GM08714 (cell line): ENCODE results near the gene PBRM1.

ENCODE experiments used
- H3K4me3 ChIP-seq: fragments of 200-500 bp; sonication (Bioruptor generic); 2 replicates; pipeline ENCODE4 v1.5.1; 2014; ENCODE audit warnings: mild to moderate bottlenecking, low read length, inconsistent platforms
- ZNF274 ChIP-seq: IDR thresholded peaks from 2 replicates; pipeline ENCODE4 v1.6.1; 2012; ENCODE audit warnings: mild to moderate bottlenecking, low read depth, low read length

Gene PBRM1

DNA sequence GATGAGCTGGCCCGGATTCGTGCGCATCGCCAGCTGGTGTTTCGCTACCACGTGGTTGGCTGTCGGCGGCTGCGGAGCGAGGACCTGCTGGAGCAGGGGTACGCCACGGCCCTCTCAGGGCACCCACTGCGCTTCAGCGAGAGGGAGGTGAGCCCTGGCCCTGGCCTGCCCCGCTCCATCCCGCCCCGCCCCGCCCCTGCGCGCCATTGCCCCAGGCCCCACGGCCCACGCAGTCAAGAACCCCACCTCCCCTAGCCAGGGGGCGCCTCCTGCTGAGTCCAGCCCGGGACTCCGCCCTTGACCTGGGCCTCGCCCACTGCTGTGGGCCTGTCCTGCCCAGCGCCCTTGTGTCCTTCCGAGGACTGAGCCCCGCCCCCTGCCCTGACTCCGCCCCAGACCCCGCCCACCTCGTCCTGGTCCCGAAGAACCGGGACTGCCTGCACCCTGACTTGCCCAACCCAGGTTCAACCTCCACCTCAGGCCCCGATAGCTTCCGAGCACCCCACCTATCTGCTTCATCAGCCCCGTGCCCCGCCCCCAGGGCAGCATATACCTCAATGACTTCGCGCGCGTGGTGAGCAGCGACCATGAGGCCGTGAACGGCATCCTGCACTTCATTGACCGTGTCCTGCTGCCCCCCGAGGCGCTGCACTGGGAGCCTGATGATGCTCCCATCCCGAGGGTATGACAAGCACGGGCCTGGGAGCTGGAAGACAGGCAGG, 166.8 kb downstream of the PBRM1 start:
- no peak for TF ChIP-seq ZNF274
- no peak overlapping the region for H3K4me3 ChIP-seq

DNA sequence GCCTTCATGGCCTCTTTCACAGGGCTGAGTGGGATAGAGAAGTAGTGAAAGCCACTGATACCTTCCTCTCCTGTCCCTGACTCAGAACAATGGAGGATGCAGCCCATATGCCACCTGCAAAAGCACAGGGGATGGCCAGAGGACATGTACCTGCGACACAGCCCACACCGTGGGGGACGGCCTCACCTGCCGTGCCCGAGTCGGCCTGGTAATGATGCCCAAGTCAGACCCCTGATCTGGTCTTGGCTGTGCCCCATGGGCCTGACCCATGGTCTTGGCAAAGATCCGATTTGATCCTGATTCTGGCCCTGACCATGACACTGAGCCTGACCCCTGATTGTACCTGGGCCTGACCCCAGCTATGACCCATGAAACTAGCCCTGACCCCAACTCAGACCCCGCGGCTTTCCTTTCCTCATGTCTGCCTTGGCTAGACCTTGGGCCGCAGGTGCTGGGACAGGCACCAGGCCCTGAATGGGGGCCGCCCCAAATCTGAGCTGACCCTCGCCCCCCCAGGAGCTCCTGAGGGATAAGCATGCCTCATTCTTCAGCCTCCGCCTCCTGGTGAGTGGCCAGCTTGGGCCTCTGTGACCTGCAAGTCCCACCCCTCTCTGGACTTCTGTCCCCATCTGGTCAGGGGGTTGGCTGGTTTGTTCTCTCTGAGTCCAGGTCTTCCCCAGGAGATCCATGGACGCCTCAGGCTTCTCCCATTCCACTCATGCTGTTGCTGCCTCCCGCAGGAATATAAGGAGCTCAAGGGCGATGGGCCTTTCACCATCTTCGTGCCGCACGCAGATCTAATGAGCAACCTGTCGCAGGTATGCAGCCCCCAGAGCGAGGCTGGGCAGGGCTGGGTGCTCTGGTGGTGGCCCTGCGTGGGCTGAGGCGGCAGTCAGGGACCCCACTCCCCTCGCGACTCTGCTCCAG, 167.7 kb downstream of the PBRM1 start:
- no peak for TF ChIP-seq ZNF274
- H3K4me3 ChIP-seq: no peak overlapping the region

DNA sequence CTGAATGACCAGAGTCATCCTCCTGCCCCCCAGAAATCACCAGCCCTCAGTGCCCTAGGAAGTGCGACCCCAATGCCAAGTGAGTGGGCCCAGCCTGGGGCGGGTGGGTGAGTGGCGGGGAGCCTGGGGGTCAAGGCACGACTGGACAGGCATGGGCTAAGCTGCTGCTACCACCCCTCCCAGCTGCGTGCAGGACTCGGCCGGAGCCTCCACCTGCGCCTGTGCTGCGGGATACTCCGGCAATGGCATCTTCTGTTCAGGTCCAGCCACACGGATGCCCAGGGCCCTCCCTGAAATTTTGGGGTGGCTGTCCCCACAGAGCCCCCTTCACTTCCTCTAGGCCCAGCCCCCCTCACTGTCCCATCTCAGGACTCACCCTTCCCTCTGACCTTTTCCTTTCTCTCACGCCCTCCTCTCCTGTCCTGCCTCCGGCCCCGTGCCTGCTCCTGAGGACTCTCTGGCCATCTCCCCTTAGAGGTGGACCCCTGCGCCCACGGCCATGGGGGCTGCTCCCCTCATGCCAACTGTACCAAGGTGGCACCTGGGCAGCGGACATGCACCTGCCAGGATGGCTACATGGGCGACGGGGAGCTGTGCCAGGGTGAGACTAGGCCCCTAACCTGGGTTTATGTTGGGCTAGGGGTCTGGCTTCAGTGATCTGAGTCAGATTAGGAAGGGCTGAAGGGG, 169.1 kb downstream of the PBRM1 start:
- no peak for TF ChIP-seq ZNF274
- no peak overlapping the region for H3K4me3 ChIP-seq

DNA sequence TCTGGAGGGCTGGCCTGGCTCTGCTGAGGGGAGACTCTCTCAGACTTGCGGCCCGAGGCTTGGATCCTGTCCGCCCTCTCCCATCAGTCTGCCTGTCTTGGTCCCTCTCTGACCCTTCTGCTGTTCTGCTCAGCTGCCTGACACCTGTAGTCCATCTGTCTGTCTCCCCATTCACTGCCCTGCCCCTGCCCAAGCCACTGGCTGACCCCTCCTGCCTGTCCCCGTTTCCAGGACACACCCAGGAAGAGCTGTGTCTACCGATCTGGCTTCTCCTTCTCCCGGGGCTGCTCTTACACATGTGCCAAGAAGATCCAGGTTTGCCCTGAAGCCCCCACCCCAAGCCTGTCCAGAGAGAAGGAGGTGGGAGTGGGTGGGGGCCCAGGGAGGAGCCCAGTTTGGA, 170.5 kb downstream of the PBRM1 start:
- no peak for TF ChIP-seq ZNF274
- no peak overlapping the region for H3K4me3 ChIP-seq

DNA sequence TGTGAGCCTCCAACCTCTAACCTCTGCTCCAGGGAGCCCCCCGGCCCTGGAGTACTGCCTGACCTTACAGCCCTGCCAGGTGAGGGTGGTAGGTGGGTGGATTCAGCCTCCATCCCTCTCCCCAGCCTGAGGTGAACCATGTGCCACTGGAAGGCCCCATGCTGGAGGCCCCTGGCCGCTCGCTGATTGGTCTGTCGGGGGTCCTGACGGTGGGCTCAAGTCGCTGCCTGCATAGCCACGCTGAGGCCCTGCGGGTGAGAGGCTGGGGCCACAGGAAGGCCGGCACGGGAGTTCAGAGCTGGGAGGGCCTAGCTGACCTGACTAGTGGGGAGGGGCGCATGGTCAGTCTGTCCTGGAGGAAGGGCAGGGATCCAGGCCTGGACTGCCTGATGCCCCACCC, 171.1 kb downstream of the PBRM1 start:
- TF ChIP-seq ZNF274: no peak
- no peak overlapping the region for H3K4me3 ChIP-seq

DNA sequence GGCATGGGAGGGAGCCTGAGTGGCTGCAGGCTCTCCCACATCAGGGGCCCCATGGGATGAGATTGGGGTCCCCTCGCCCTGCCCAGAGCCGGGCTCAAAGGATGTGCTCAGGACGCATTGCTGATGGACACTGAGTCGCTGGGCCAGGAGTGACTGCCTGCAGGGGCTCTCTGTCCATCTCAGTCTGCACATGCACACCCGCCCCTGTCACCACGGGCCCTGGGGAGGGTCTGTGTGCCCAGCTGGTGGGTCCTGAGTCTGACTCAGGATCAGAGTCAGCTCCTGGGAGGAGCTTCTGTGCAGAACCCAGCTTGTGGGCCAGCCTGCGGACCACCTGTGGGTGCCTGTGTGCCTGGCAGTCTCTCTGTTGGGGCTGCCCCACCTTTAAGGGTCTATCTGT, 172.4 kb downstream of the PBRM1 start:
- no peak overlapping the region for H3K4me3 ChIP-seq
- no peak for TF ChIP-seq ZNF274

DNA sequence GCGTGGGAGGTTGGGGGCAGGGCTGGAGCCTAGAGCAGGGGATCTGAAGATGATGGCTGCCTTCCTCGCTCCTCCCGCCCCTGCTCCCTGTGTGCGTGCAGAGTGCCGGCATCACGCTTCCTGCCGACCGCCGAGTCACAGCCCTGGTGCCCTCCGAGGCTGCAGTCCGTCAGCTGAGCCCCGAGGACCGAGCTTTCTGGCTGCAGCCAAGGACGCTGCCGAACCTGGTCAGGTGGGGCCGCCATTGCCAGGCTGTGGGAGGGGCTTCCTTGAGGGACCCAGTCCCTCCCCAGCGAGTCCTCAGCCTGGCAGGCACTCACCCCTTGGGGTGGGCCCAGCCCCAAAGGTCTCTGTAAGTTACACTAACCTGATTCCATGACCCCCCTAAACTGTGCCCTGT, 173.0 kb downstream of the PBRM1 start:
- no peak for TF ChIP-seq ZNF274

DNA sequence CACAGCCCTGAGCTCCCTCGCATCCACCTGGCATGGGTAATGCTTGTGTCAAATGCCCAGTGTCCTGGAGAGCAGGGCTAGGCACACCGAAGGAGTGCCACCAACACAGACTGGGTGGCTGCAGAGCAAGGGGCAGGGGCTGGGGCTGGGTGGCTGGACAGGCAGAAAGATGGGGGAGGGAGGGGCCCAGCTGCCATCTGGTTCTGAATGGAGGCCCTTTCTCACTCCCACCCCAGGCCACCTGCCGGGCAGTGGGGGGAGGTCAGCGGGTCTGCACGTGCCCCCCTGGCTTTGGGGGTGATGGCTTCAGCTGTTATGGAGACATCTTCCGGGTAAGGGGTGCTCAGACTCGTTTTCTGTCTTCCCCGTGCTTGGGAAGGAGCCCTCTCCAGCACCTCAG, 173.6 kb downstream of the PBRM1 start:
- no peak for TF ChIP-seq ZNF274
- no peak overlapping the region for H3K4me3 ChIP-seq

More for the DNA sequence above, 173.0 kb downstream of the PBRM1 start:
- no peak overlapping the region for H3K4me3 ChIP-seq

DNA sequence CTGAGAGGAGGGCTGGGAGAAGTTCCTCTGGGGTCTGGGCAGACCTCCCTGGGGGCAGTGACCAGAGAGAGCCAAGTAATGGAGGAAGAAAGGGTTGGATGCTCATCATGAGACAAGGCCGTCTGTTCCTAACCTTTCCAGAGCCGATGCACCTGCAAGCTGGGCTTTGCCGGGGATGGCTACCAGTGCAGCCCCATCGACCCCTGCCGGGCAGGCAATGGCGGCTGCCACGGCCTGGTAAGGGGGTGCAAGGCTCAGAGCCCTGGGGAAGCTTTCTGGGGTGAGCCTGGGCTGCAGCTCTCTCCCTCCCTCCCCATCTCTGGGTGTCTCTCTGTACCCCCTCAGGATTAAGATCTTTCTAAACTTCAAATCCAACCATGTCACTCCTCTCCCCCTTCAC, 174.2 kb downstream of the PBRM1 start:
- no peak for TF ChIP-seq ZNF274
- H3K4me3 ChIP-seq: no peak overlapping the region

DNA sequence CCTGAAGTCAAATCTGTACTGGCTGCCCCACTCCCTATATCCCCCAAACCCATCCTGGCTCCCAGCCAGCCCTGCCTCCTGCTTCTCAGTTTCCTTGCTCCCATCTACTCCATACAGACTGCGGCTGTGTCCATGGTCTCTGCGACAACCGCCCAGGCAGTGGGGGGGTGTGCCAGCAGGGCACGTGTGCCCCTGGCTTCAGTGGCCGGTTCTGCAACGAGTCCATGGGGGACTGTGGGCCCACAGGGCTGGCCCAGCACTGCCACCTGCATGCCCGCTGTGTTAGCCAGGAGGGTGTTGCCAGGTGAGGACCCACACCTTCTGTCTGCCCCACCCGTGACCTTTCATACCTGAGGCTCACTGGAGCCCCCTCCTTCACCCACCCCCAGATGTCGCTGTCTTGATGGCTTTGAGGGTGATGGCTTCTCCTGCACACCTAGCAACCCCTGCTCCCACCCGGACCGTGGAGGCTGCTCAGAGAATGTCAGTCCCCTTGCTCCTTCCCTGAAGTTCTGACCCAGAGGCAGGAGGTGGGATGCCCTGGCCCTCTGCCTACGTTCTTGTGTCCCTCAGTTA, 175.9 kb downstream of the PBRM1 start:
- no peak for TF ChIP-seq ZNF274
- no peak overlapping the region for H3K4me3 ChIP-seq

DNA sequence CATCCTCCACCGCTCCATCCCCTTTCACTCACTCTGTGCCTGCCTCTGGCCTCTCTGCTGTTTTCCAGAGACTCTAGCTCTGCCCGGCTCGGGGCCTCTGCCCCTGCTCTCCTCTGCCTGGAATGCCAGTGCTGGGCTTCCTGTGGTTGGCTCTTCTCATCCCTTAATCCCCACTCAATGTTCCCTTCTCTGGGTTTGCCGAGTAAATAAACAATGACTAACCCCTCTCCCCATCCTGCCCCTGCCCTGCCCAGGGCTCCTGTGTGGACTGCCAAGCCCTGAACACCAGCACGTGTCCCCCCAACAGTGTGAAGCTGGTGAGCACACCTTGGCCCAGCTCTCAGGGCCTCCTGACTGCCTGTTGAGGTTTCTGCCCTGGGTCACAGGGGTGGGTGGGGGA, 178.4 kb downstream of the PBRM1 start:
- no peak overlapping the region for H3K4me3 ChIP-seq
- TF ChIP-seq ZNF274: no peak

DNA sequence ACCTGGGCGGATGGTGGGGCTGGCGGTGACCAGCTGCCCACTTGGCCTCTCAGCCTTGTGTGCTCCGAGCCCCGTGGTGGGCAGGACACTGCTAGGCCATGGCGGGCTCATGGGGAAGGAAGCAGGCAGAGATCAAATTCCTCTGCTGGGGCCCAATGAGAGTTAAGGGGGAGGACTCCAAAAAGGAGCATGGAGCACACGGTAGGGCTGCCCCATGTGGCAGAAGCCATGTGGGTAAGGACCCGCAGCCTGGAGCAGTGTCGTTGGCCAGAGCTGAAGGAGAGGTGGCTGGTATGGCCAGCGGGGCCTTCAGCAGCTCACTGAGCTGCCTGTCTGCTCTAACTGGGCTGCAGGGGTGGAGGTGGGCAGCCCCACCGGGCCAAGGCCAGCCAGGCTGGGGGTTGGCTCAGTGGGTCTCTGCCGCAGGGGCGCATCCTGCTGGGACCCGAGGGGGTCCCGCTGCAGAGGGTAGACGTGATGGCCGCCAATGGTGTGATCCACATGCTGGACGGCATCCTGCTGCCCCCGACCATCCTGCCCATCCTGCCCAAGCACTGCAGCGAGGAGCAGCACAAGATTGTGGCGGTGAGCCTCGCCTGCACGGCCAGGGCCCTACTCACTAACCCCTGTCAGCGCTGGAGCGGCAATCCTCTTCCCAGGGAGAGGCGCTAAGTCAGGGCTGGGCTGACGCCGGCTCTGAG, 179.3 kb downstream of the PBRM1 start:
- TF ChIP-seq ZNF274: no peak
- H3K4me3 ChIP-seq: no peak overlapping the region

DNA sequence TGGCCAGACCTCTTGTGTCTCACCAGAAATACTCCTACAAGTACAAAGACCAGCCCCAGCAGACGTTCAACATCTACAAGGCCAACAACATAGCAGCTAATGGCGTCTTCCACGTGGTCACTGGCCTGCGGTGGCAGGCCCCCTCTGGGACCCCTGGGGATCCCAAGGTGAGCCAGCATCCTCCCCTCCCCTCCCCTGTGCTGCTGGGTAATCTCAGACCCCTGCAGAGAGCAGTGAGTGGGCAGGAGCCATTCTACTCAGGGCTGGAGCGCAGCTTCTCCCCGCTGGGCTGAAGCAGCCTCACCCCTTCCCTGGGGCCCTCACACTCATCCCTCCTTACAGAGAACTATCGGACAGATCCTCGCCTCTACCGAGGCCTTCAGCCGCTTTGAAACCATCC, 180.7 kb downstream of the PBRM1 start:
- no peak overlapping the region for H3K4me3 ChIP-seq
- no peak for TF ChIP-seq ZNF274
